GM12878 (cell line): Measurements from ENCODE around the gene MATN1. TPM values are rescaled to one million over a fixed set of nuclear protein-coding genes. Genes with fewer than 3 reads are reported as not detected.

Experiments
- ATAC-seq: fragments of 200-7000 bp; cut with Tn5 transposase; 3 replicates; pipeline ENCODE4 v1.9.1; 2020; ENCODE audit warnings: mild to moderate bottlenecking, moderate library complexity
- BruUV-seq: library from RNA; stranded (reverse); fragments of 400-500 nt; replicated peaks from 2 replicates; lab custom pipeline; 2021; lab: Mats Ljungman, UMichigan
- CTCF ChIA-PET: fragments of 300-600 bp; sonication (Branson Sonifier 250); formaldehyde crosslinking; extraction: SDS; loops from one replicate; lab custom pipeline; 2021; ENCODE audit warnings: inconsistent platforms; lab: Yijun Ruan, JAX
- POLR2A ChIA-PET: fragments of 350-600 bp; formaldehyde crosslinking; extraction: SDS; loops from one replicate; lab custom pipeline; 2021; ENCODE audit warnings: inconsistent platforms; lab: Charles Lee
- RAD21 ChIA-PET: fragments of 300-600 bp; sonication (Branson Sonifier 250); formaldehyde crosslinking; loops from one replicate; lab custom pipeline; 2023; ENCODE audit warnings: antibody characterized with exemption; ENCODE audit not compliant: unreplicated experiment; lab: Charles Lee
- SMC1A ChIA-PET: fragments of 300-600 bp; sonication (Branson Sonifier 250); formaldehyde crosslinking; loops from one replicate; lab custom pipeline; 2023; ENCODE audit not compliant: unreplicated experiment, uncharacterized antibody; lab: Charles Lee
- DNase-seq: peaks from one replicate; pipeline ENCODE4 v3.0.0-alpha.2; 2011; ENCODE audit warnings: low read depth, low spot score
- FAIRE-seq: peaks from 3 replicates; lab custom pipeline; 2011; peaks lifted over from hg19 to GRCh38; lab: Jason Lieb, UNC
- H2AFZ ChIP-seq: 2 replicates; pipeline ENCODE4 v1.6.0; 2011; ENCODE audit warnings: low read depth, low read length, control low read depth; ENCODE audit not compliant: control insufficient read depth
- H3K27ac ChIP-seq: 2 replicates; pipeline ENCODE4 v1.5.1; 2011; ENCODE audit warnings: control low read depth; ENCODE audit not compliant: control insufficient read depth, insufficient read depth
- H3K27me3 ChIP-seq, 2 experiments: replicated peaks in 1 of 2; 2 replicates each; pipeline versions ENCODE4 v1.6.0 to v1.6.1; 2011; ENCODE audit warnings: low read length in 1 of 2; ENCODE audit not compliant: control insufficient read depth in 2 of 2, insufficient read depth in 2 of 2
- H3K36me3 ChIP-seq, 2 experiments: 2 replicates each; pipeline ENCODE4 v1.5.1; 2011; ENCODE audit warnings: low read length in 1 of 2; ENCODE audit not compliant: control insufficient read depth in 2 of 2, insufficient read depth in 2 of 2
- H3K4me1 ChIP-seq: 2 replicates; pipeline ENCODE4 v1.6.1; 2011; ENCODE audit warnings: mild to moderate bottlenecking, low read length, moderate library complexity, mixed read lengths; ENCODE audit not compliant: control insufficient read depth, insufficient read depth
- H3K4me2 ChIP-seq: 2 replicates; pipeline ENCODE4 v1.6.0; 2011; ENCODE audit warnings: control low read depth; ENCODE audit not compliant: control insufficient read depth, insufficient read depth
- H3K4me3 ChIP-seq: fragments of 200-600 bp; sonication (generic); 2 replicates; pipeline ENCODE4 v1.5.1; 2016
- H3K79me2 ChIP-seq: 2 replicates; pipeline ENCODE4 v1.6.0; 2011; ENCODE audit warnings: low read length; ENCODE audit not compliant: control insufficient read depth, insufficient read depth
- H3K9ac ChIP-seq: 2 replicates; pipeline ENCODE4 v1.8.0; 2011; ENCODE audit warnings: low read length, control low read depth, mixed read lengths; ENCODE audit not compliant: control insufficient read depth, insufficient read depth
- H3K9me3 ChIP-seq: replicated peaks from 3 replicates; pipeline ENCODE4 v1.5.1; 2011; ENCODE audit warnings: mild to moderate bottlenecking, low read length; ENCODE audit not compliant: control insufficient read depth, insufficient read depth
- H4K20me1 ChIP-seq: 2 replicates; pipeline ENCODE4 v1.6.0; 2011; ENCODE audit not compliant: control insufficient read depth, insufficient read depth
- CHD4 ChIP-seq: fragments of 200-600 bp; sonication (generic); IDR thresholded peaks from 2 replicates; pipeline ENCODE4 v1.6.1; 2016; ENCODE audit warnings: mild to moderate bottlenecking
- MYC ChIP-seq: IDR thresholded peaks from 2 replicates; pipeline ENCODE4 v1.6.1; 2011; ENCODE audit warnings: mild to moderate bottlenecking, low read length, moderate library complexity, inconsistent platforms; ENCODE audit not compliant: insufficient read depth, insufficient replicate concordance, insufficient read length, severe bottlenecking
- SUPT20H ChIP-seq: IDR thresholded peaks from 2 replicates; pipeline ENCODE4 v1.6.1; 2011; ENCODE audit warnings: low read depth, mild to moderate bottlenecking, low read length, moderate library complexity, borderline replicate concordance; ENCODE audit not compliant: control insufficient read depth
- USF2 ChIP-seq: IDR thresholded peaks from 2 replicates; pipeline ENCODE4 v1.6.1; 2011; ENCODE audit warnings: low read depth, low read length, improper control_type of control experiment, borderline replicate concordance
- ZNF207 ChIP-seq: fragments of 450-650 bp; IDR thresholded peaks from 2 replicates; pipeline ENCODE4 v1.6.1; 2014; ENCODE audit warnings: antibody characterized with exemption, mild to moderate bottlenecking, borderline replicate concordance
- ZZZ3 ChIP-seq: IDR thresholded peaks from 2 replicates; pipeline ENCODE4 v1.6.1; 2011; ENCODE audit warnings: low read depth; ENCODE audit not compliant: control insufficient read depth, insufficient read length
- WGBS: methylation state at CpG from one replicate; pipeline ENCODE4 v1.1.6; 2016; ENCODE audit warnings: low lambda C conversion rate; ENCODE audit not compliant: insufficient replicate concordance, insufficient coverage; ENCODE audit errors: missing lambda C conversion rate; 5-methylcytosine and 5-hydroxymethylcytosine counted together
- in situ Hi-C: fragments of 300-500 bp; cut with MboI; formaldehyde crosslinking; loops from 9 replicates; pipeline ENCODE4 v1.14.3; 2018; ENCODE audit warnings: mixed read lengths
- intact Hi-C: fragments of 100-400 bp; cut with micrococcal nuclease; formaldehyde crosslinking; loops from one replicate; pipeline ENCODE4 v1.14.2; 2022; ENCODE audit not compliant: unreplicated experiment
- polyA plus RNA-seq, 11 experiments: library from polyadenylated mRNA; depleted of rRNA in 4 of 11; unstranded in 6 of 11; stranded (reverse) in 5 of 11; fragments of >200 nt; fragmentation: Nextera tagmentation in 4 of 11; fragmentation: Illumina TruSeq in 1 of 11; extraction: Ambion mirVana in 4 of 11; extraction: Trizol in 1 of 11; gene quantifications; 1 replicate in 1 of 11; 2 replicates in 10 of 11; pipeline versions ENCODE4 v1.2.1 to v1.2.3, GENCODE V29; 2011 to 2016; ENCODE audit warnings: inconsistent platforms in 2 of 11, missing spikeins in 2 of 11, low read depth in 1 of 11
- total RNA-seq, 4 experiments: library from RNA; depleted of rRNA in 3 of 4; stranded (reverse); fragments of >200 nt in 3 of 4; fragmentation: Illumina TruSeq in 1 of 4; extraction: Trizol in 1 of 4; gene quantifications; 2 replicates each; pipeline versions ENCODE4 v1.2.1 to v1.2.3, GENCODE V29; 2013 to 2021
- TF ChIP-seq, protein P1 (sequence below): fragments of 450-650 bp; IDR thresholded peaks from 2 replicates; pipeline ENCODE4 v1.6.1; 2017; ENCODE audit warnings: low read depth, mild to moderate bottlenecking, moderate library complexity

The MATN1 gene
- total and polyA plus RNA-seq, 10 of the 15 experiments (the other 5 are each of a cell fraction or from before 2014, with no cell fraction given) = 0.04 to 0.50 (median 0.10) TPM; not detected in 1

DNA sequence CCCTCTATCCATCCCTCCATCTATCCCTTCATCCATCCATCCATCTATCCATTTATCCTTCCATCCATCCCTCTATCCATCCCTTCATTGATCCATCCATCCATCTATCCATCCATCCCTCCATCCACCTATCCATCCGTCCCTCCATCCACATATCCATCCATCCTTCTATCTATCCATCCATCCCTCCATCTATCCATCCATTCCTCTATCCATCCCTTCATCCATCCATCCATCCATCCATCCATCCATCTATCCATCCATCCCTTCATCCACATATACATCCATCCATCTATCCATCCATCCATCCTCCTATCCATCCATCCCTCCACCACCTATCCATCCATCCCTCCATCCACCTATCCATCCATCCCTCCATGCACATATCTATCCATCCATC, 23.6 kb downstream of the MATN1 start:
- H3K27ac ChIP-seq = no peak overlapping the region
- H3K9me3 ChIP-seq = no peaks in the 10 kb centered on the region
- ChIA-PET POLR2A (no interaction called here), RAD21 (no interaction called here), CTCF (no interaction called here), SMC1A (no interaction called here)
- H3K27me3 ChIP-seq = peaks cover 0 to 4% of the 10 kb centered on the region in 2 experiments; a peak in 2 of 4 replicates
- no peaks in the 10 kb centered on the region for H3K79me2 ChIP-seq
- H3K4me1 ChIP-seq = no peaks in the 10 kb centered on the region; the same call in 1 of the 2 replicates
- no peak overlapping the region for H3K4me3 ChIP-seq
- no peaks in the 10 kb centered on the region for H3K36me3 ChIP-seq
- no peak overlapping the region for H3K4me2 ChIP-seq
- no peaks in the 10 kb centered on the region for H4K20me1 ChIP-seq
- DNase-seq = no peak
- intact Hi-C loops (no loop called here), in situ Hi-C loops (no loop called here)
- BruUV-seq = no TSS peak
- WGBS = 5% methylated on average over 1 of the region's 1 CpG
- TF ChIP-seq USF2 (no peak), MYC (no peak), ZNF207 (no peak), CHD4 (no peak), ZZZ3 (no peak), SUPT20H (no peak)
- no peak overlapping the region for H3K9ac ChIP-seq
- H2AFZ ChIP-seq = no peak overlapping the region
- FAIRE-seq = no peak
- no peak for ATAC-seq

DNA sequence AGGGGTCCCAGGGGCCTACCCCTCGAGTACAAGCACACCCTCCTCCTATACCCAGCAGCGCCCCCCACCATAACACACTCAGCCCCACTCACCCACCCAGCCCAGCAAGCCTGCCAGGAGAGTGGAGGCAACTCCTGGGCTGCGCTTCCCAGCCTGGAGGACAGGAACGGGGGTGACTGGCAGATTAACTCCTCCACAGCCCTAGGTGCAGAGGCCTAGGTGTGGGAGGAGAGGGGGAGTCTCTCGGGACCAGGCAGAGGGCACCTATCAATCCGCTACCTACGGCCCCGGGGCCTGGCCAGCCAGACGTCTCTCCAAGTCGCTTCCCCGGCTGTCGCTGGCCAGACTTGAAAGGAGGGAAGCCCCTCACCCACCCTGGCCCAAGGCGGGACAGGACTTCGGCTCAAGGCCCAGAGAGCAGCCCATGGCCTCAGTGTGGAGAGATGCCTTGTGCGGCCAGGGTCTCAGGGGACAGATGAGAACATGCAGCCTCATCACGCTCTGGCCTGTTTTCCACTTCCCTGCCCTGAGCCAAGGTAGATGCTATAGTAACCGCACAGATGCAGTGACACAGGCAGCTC, 24.9 kb downstream of the MATN1 start:
- CTCF ChIA-PET = interaction anchor here (1.8 kb wide), 1 partner anchor 9 kb away, joined by 9 read pairs; no protein-coding TSS in a partner anchor
- no peak overlapping the region for H3K9ac ChIP-seq
- SMC1A ChIA-PET = no interaction called here
- no peaks in the 10 kb centered on the region; the same call in 1 of the 2 replicates for H3K4me1 ChIP-seq
- H3K9me3 ChIP-seq = no peaks in the 10 kb centered on the region
- DNase-seq (no peak), ATAC-seq (no peak)
- RAD21 ChIA-PET = no interaction called here
- H3K4me2 ChIP-seq = no peak overlapping the region
- H3K27me3 ChIP-seq = peaks cover 0 to 4% of the 10 kb centered on the region in 2 experiments; a peak in 2 of 4 replicates
- WGBS = 57% methylated on average over 17 of the region's 17 CpGs
- in situ Hi-C loops = no loop called here
- H3K79me2 ChIP-seq = no peaks in the 10 kb centered on the region
- no peak overlapping the region for H3K27ac ChIP-seq
- TF ChIP-seq, protein P1, sequence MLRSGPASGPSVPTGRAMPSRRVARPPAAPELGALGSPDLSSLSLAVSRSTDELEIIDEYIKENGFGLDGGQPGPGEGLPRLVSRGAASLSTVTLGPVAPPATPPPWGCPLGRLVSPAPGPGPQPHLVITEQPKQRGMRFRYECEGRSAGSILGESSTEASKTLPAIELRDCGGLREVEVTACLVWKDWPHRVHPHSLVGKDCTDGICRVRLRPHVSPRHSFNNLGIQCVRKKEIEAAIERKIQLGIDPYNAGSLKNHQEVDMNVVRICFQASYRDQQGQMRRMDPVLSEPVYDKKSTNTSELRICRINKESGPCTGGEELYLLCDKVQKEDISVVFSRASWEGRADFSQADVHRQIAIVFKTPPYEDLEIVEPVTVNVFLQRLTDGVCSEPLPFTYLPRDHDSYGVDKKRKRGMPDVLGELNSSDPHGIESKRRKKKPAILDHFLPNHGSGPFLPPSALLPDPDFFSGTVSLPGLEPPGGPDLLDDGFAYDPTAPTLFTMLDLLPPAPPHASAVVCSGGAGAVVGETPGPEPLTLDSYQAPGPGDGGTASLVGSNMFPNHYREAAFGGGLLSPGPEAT = no peak
- TF ChIP-seq, all 136 proteins: peak for 0
- no peak overlapping the region for H2AFZ ChIP-seq
- no peak overlapping the region for H3K4me3 ChIP-seq
- BruUV-seq = no TSS peak
- FAIRE-seq = no peak
- intact Hi-C loops = no loop called here
- no peaks in the 10 kb centered on the region for H3K36me3 ChIP-seq
- POLR2A ChIA-PET = no interaction called here
- no peaks in the 10 kb centered on the region for H4K20me1 ChIP-seq
